Gastroesophageal sphincter (tissue), 4 donors: Measurements from ENCODE around the gene AP1M2. TPM values are rescaled to one million over a fixed set of nuclear protein-coding genes. Genes with fewer than 3 reads are reported as not detected.

Experiments
- ATAC-seq: fragments of 150-250 bp; one replicate; pipeline ENCODE4 v1.9.1; 2016; ENCODE audit warnings: mild to moderate bottlenecking, moderate library complexity
- H3K27ac ChIP-seq, 4 donors: fragments of 200-600 bp; sonication (generic) in 3 of 4; 1 replicate in 3 of 4; 2 replicates in 1 of 4; pipeline ENCODE4 v1.5.1; 2016 to 2019
- H3K27me3 ChIP-seq: fragments of 200-600 bp; sonication (generic); one replicate; pipeline ENCODE4 v1.5.1; 2019
- H3K36me3 ChIP-seq, 2 donors: fragments of 200-600 bp; sonication (generic); one replicate each; pipeline ENCODE4 v1.5.1; 2019; ENCODE audit warnings: control low read depth in 1 of 2
- H3K4me1 ChIP-seq, 3 donors: fragments of 200-600 bp; sonication (generic); 1 replicate in 2 of 3; 2 replicates in 1 of 3; pipeline ENCODE4 v1.5.1; 2016 to 2019; ENCODE audit warnings: control low read depth in 2 of 3
- H3K4me3 ChIP-seq, 2 donors: fragments of 200-600 bp; sonication (generic); one replicate each; pipeline ENCODE4 v1.5.1; 2019; ENCODE audit warnings: mild to moderate bottlenecking in 1 of 2, moderate library complexity in 1 of 2
- H3K9me3 ChIP-seq, 3 donors: fragments of 200-600 bp; sonication (generic); one replicate each; pipeline ENCODE4 v1.5.1; 2017 to 2019; ENCODE audit warnings: control low read depth in 2 of 3
- EP300 ChIP-seq: sonication (generic); formaldehyde crosslinking; IDR thresholded peaks from one replicate; pipeline ENCODE4 v1.6.1; 2017; ENCODE audit warnings: antibody characterized with exemption, mild to moderate bottlenecking
- POLR2A ChIP-seq, 2 donors: fragments of 450-650 bp; IDR thresholded peaks; one replicate each; pipeline ENCODE4 v1.6.1; 2017; ENCODE audit warnings: antibody characterized with exemption in 2 of 2, mild to moderate bottlenecking in 2 of 2, moderate library complexity in 1 of 2
- POLR2AphosphoS5 ChIP-seq: sonication (generic); formaldehyde crosslinking; IDR thresholded peaks from one replicate; pipeline ENCODE4 v1.6.1; 2017; ENCODE audit warnings: antibody characterized with exemption
- WGBS, 2 donors: methylation state at CpG; one replicate each; pipeline ENCODE4 v1.1.5; 2018; ENCODE audit warnings: low coverage in 1 of 2; 5-methylcytosine and 5-hydroxymethylcytosine counted together
- total RNA-seq, 4 donors: library from RNA; depleted of rRNA; stranded (reverse); fragments of >200 nt; gene quantifications; one replicate each; pipeline ENCODE4 v1.1.0, GENCODE V29; 2016
- TF ChIP-seq, protein P1 (sequence below), 4 experiments: fragments of 200-600 bp in 2 of 4; fragments of 450-650 bp in 2 of 4; sonication (generic) in 1 of 4; IDR thresholded peaks; one replicate each; pipeline ENCODE4 v1.5.1; 2017 to 2019; ENCODE audit warnings: antibody characterized with exemption in 4 of 4, mild to moderate bottlenecking in 2 of 4, moderate library complexity in 2 of 4

AP1M2 gene
- total RNA-seq, 4 donors from 2014 or later, result 13.2 TPM; not detected in 3

DNA sequence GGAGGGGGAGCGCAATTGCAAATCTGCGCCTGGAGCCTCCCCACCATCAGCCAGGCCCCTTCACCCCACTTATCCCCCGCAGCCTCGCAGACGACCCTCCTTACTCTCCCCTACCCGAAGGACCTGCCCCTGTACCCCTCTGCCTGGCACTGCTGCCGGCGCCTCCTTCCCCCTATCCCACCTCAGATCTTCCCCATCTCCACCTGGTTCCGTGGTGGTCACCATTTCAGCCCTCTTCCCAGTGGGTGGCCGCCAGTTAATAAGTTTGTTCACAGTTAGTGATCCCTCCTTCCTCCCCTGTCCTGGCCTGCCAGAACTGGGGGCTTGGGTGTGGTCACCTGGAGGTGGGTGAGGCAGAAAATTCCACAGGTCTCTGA is 38.6 kb upstream of the AP1M2 start:
- no peak for ATAC-seq
- peak overlapping the region; percentile 45 to 71 for H3K4me3 ChIP-seq
- H3K27me3 ChIP-seq, result no peaks in the 10 kb centered on the region
- TF ChIP-seq EP300, result no peak
- TF ChIP-seq POLR2A (IDR thresholded peaks at IDR 0.05), result no peak
- TF ChIP-seq POLR2AphosphoS5, result no peak
- WGBS, 2 donors, result 14 to 20% methylated on average over 6 to 7 of the region's 10 CpGs
- H3K36me3 ChIP-seq, result peaks cover 0 to 43% of the 10 kb centered on the region in 2 donors
- H3K4me1 ChIP-seq, result peaks cover 0 to 30% (median 13%) of the 10 kb centered on the region in 3 donors
- H3K27ac ChIP-seq, result peak overlapping the region; percentile 2 to 87 (median 84)
- H3K9me3 ChIP-seq, result no peaks in the 10 kb centered on the region

DNA sequence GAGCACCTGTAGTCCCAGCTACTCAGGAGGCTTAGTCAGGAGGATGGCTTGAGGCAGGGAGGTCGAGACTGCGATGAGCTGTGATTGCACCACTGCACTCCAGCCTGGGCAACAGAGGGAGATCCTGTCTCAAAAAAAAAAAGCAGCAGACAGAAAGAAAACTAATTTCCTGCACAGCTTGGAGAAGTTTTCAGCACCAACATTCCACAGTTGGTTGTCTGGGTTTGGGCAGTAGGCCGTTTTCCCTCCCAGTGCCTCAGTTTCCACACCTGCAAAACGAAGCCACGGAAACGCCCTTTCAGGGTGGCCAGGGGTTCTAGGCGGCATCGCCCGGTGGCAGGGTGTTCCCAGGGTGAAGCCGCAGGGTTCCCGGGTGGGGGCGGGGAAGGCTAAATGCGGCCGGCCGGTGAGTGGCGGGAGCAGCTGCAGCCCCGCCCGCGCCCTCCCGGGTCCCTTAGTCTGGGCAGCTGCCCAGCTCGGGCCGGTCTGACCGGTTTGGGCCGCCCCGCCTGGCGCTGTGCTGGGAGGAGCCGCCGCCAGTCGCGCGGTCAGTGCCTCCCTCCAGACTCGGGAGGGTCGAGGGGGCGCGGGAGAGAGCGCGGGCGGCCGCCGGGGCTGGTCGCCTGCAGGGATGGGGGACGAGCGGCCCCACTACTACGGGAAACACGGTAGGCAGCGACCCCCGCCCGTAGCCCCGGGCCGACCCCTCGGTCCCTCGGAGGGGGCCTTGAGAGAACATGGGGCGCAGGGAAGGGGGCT is 38.1 kb upstream of the AP1M2 start, which contains the start of gene SLC44A2:
Gene SLC44A2, plus strand, starts transcription at position 551 of the 759 bp plus-strand sequence. Its CDS starts 81 bp downstream, at position 632.
- H3K9me3 ChIP-seq, result no peaks in the 10 kb centered on the region
- WGBS, 2 donors, result 14% methylated on average over 3 of the region's 53 CpGs; no CpG with 5 or more reads in 1 of the 2 donors

DNA sequence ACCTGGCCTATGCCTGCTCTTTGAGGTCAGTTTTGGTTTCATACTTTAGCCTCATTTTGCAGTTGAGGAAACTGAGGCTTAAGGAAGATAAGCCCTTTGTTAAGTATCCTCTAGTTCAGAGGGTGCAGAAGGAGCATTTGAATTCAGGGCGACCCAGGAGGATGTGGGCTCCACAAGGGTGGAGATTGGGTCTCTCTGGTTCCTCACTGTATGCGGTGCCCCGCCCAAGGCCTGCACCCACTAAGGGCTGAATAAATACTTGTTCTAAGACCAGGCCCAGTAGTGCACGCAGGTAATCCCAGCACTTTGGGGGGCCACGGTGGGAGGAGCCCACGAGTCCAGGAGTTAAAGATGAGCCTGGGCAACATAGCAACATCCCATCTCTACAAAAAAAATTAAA is 37.5 kb upstream of the AP1M2 start:
- peak overlapping the region in 3 of 4 donors; percentile 81 to 87 (median 86) for H3K27ac ChIP-seq
- H3K9me3 ChIP-seq, result no peaks in the 10 kb centered on the region
- H3K27me3 ChIP-seq, result no peaks in the 10 kb centered on the region
- peak overlapping the region in 1 of 2 donors; percentile 71 for H3K4me3 ChIP-seq
- H3K4me1 ChIP-seq, result peaks cover 0 to 30% (median 13%) of the 10 kb centered on the region in 3 donors
- TF ChIP-seq POLR2AphosphoS5 (no peak), POLR2A (IDR thresholded peaks at IDR 0.05) (no peak), EP300 (no peak)
- TF ChIP-seq, protein P1, sequence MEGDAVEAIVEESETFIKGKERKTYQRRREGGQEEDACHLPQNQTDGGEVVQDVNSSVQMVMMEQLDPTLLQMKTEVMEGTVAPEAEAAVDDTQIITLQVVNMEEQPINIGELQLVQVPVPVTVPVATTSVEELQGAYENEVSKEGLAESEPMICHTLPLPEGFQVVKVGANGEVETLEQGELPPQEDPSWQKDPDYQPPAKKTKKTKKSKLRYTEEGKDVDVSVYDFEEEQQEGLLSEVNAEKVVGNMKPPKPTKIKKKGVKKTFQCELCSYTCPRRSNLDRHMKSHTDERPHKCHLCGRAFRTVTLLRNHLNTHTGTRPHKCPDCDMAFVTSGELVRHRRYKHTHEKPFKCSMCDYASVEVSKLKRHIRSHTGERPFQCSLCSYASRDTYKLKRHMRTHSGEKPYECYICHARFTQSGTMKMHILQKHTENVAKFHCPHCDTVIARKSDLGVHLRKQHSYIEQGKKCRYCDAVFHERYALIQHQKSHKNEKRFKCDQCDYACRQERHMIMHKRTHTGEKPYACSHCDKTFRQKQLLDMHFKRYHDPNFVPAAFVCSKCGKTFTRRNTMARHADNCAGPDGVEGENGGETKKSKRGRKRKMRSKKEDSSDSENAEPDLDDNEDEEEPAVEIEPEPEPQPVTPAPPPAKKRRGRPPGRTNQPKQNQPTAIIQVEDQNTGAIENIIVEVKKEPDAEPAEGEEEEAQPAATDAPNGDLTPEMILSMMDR (IDR thresholded peaks at IDR 0.05), result no peak
- ATAC-seq, result no peak
- H3K36me3 ChIP-seq, result peaks cover 0 to 31% of the 10 kb centered on the region in 2 donors
- no CpG with 5 or more reads among the region's 6 CpGs for WGBS, 2 donors

More for the DNA sequence above, 38.1 kb upstream of the AP1M2 start, which contains the start of gene SLC44A2:
- TF ChIP-seq POLR2AphosphoS5 (peak; percentile 16), EP300 (no peak), POLR2A (IDR thresholded peaks at IDR 0.05) (no peak)
- H3K4me1 ChIP-seq, result peaks cover 0 to 30% (median 13%) of the 10 kb centered on the region in 3 donors
- peak; percentile 97 for ATAC-seq
- peaks cover 0 to 37% of the 10 kb centered on the region in 2 donors for H3K36me3 ChIP-seq
- H3K27me3 ChIP-seq, result no peaks in the 10 kb centered on the region
- H3K4me3 ChIP-seq, result peak within 1 kb of the TSS; percentile 45 to 71
- H3K27ac ChIP-seq, result peak within 1 kb of the TSS; percentile 2 to 87 (median 84)

DNA sequence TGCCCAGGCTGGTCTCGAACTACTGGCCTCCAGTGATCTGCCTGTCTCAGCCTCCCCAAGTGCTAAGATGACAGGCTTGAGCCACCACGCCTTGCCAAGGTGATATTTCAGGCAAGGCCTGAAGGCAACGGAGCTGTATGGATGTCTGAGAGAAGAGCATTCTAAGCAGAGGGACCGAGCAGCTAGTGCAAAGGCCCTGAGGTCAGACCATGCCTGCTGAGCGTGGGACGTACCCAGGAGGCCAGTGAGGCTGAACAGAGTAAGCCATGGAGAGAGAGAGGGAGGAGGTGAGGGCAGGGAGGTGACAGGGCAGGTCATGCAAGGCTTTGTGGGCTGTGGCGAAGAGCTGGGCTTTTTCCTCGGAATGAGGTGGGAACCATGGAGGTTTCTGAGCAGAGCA is 34.9 kb upstream of the AP1M2 start:
- Histone ChIP-seq H3K27me3 (no peaks in the 10 kb centered on the region), H3K4me1 (peaks cover 0 to 30% (median 13%) of the 10 kb centered on the region in 3 donors), H3K36me3 (peaks cover 0 to 10% of the 10 kb centered on the region in 2 donors), H3K27ac (no peak overlapping the region), H3K9me3 (no peaks in the 10 kb centered on the region), H3K4me3 (no peak overlapping the region)
- 94% methylated on average over 4 to 7 of the region's 8 CpGs for WGBS, 2 donors
- ATAC-seq, result no peak
- no peak for TF ChIP-seq EP300
- no peak for TF ChIP-seq POLR2AphosphoS5
- TF ChIP-seq, protein P1 (IDR thresholded peaks at IDR 0.05), result no peak
- no peak for TF ChIP-seq POLR2A (IDR thresholded peaks at IDR 0.05)

DNA sequence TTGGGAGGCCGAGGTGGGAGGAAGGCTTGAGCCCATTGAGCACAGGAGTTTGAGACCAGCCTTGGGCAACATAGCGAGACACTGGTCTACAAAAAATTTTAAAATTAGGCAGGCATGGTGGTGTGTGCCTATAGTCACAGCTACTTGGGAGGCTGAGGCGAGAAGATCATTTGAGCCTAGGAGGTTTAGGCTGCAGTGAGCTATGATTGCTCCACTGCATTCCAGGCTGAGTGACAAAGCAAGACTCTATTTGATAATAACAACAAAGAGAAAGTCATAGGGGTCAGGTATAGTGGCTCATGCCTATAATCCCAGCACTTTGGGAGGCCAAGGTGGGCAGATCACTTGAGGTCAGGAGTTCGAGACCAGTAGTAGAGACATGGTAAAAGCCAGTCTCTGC is 33.7 kb upstream of the AP1M2 start:
- no peak for ATAC-seq
- peaks cover 0 to 19% (median 10%) of the 10 kb centered on the region in 3 donors for H3K4me1 ChIP-seq
- WGBS, 2 donors, result 90 to 93% methylated on average over 3 to 4 of the region's 4 CpGs
- peaks cover 0 to 10% of the 10 kb centered on the region in 2 donors for H3K36me3 ChIP-seq
- H3K27ac ChIP-seq, result no peak overlapping the region
- no peak overlapping the region for H3K4me3 ChIP-seq
- H3K27me3 ChIP-seq, result no peaks in the 10 kb centered on the region
- TF ChIP-seq POLR2A (IDR thresholded peaks at IDR 0.05) (no peak), POLR2AphosphoS5 (no peak), EP300 (no peak)
- TF ChIP-seq, protein P1 (IDR thresholded peaks at IDR 0.05), result no peak
- no peaks in the 10 kb centered on the region for H3K9me3 ChIP-seq
